AG04449 (cell line): Measurements from ENCODE around the gene MSH3.
"Not testable (repeated sequence)": the region's sequence is repeated elsewhere in the genome, so short reads cannot be mapped to it uniquely, and the experiment has no call there.

ENCODE experiments used
- CTCF ChIA-PET: fragments of 350-600 bp; formaldehyde crosslinking; extraction: SDS; loops from one replicate; lab custom pipeline; 2021; ENCODE audit warnings: antibody characterized with exemption; lab: Yijun Ruan, JAX
- POLR2A ChIA-PET: fragments of 400-600, 350-600 bp; formaldehyde crosslinking; extraction: SDS; loops from one replicate; lab custom pipeline; 2020; ENCODE audit warnings: antibody characterized with exemption, inconsistent platforms; lab: Yijun Ruan, JAX
- DNase-seq: peaks from one replicate; pipeline ENCODE4 v3.0.0-alpha.2; 2010; ENCODE audit warnings: low read depth, low spot score
- H3K4me3 ChIP-seq: 2 replicates; pipeline ENCODE4 v1.5.1; 2011; ENCODE audit warnings: low read depth, mild to moderate bottlenecking, control low read depth, low read length
- TF ChIP-seq, protein P1 (sequence below): IDR thresholded peaks from one replicate; pipeline ENCODE4 v1.5.1; 2011; ENCODE audit warnings: mild to moderate bottlenecking, moderate library complexity, low read length, control low read depth, inconsistent platforms; ENCODE audit not compliant: insufficient read depth; ENCODE audit errors: missing control alignments

Gene MSH3

DNA sequence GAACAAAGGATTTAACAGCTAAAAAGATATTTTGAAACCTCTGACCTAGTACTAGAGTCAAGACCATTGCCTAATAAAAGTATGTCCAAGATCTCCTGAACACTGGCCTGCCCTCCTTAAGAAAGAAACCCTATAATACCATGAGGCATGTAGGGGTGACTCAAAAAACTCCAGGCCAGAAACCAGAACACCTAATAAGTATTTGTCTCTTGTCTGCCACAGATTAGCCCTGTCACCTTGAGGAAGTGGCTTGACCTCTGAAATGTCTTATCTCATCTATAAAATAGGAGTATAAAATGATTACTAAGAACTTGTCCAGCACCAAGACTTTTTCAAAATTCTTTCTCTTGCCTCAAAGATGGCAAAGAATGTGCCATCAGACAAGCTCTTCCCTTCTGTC, 180.3 kb downstream of the MSH3 start:
- no peak overlapping the region for H3K4me3 ChIP-seq
- TF ChIP-seq, protein P1, sequence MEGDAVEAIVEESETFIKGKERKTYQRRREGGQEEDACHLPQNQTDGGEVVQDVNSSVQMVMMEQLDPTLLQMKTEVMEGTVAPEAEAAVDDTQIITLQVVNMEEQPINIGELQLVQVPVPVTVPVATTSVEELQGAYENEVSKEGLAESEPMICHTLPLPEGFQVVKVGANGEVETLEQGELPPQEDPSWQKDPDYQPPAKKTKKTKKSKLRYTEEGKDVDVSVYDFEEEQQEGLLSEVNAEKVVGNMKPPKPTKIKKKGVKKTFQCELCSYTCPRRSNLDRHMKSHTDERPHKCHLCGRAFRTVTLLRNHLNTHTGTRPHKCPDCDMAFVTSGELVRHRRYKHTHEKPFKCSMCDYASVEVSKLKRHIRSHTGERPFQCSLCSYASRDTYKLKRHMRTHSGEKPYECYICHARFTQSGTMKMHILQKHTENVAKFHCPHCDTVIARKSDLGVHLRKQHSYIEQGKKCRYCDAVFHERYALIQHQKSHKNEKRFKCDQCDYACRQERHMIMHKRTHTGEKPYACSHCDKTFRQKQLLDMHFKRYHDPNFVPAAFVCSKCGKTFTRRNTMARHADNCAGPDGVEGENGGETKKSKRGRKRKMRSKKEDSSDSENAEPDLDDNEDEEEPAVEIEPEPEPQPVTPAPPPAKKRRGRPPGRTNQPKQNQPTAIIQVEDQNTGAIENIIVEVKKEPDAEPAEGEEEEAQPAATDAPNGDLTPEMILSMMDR, result no peak
- CTCF ChIA-PET, result no interaction called here
- no peak for DNase-seq
- POLR2A ChIA-PET, result no interaction called here

DNA sequence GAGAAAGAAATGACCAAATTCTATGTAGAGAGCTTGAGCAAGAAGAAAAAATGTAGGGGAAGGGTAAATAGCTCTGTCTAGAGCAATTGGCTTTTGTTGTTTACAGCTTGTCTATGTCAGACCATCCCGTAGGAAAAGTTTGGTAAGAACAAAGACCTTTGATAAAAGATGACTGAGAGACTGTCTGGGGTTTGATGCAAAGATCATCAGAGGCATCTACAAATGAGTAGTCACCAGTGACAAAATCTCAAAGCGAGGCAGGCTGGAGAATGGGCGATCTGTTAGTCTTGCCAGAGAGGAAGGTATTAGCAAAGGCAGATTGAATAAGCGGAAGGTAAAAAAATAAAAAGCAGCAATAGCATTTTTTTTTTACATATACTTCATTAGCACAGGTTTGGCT, 180.7 kb downstream of the MSH3 start:
- TF ChIP-seq, protein P1, result no peak
- H3K4me3 ChIP-seq, result no peak overlapping the region
- no peak for DNase-seq
- ChIA-PET POLR2A (no interaction called here), CTCF (no interaction called here)

DNA sequence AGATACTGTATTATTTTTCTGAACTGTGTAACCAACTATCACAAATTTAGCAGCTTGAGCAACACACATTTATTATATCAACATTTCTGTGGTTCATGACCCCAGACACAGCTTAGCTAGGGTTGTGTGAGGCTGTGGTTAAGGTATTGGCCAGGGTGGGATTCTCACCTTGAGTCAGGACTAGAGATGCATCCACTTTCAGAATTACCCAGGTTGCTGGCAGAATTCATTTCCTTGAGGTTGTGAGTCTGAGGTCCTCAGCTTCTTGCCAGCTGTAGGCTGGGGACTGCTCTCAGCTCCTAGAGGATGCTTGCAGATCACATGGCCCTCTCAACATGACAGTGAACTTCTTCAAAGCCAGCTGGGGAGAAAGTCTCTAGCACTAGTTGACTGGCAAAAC, 183.2 kb downstream of the MSH3 start:
- ChIA-PET CTCF (no interaction called here), POLR2A (no interaction called here)
- H3K4me3 ChIP-seq, result no peak overlapping the region
- TF ChIP-seq, protein P1, result no peak
- no peak for DNase-seq

DNA sequence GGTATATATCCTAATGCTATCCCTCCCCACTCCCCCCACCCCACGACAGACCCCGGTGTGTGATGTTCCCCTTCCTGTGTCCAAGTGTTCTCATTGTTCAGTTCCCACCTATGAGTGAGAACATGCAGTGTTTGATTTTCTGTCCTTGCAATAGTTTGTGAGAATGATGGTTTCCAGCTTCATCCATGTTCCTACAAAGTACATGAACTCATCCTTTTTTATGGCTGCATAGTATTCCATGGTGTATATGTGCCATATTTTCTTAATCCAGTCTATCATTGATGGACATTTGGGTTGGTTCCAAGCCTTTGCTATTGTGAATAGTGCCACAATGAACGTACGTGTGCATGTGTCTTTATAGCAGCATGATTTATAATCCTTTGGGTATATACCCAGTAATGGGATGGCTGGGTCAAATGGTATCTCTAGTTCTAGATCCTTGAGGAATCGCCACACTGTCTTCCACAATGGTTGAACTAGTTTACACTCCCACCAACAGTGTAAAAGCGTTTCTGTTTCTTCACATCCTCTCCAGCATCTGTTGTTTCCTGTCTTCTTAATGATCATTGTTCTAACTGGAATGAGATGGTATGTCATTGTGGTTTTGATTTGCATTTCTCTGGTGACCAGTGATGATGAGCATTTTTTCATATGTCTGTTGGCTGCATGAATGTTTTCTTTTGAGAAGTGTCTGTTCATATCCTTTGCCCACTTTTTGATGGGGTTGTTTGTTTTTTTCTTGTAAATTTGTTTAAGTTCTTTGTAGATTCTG, 186.8 kb downstream of the MSH3 start:
- DNase-seq, CTCF ChIA-PET, H3K4me3 ChIP-seq, POLR2A ChIA-PET: not testable (repeated sequence)

DNA sequence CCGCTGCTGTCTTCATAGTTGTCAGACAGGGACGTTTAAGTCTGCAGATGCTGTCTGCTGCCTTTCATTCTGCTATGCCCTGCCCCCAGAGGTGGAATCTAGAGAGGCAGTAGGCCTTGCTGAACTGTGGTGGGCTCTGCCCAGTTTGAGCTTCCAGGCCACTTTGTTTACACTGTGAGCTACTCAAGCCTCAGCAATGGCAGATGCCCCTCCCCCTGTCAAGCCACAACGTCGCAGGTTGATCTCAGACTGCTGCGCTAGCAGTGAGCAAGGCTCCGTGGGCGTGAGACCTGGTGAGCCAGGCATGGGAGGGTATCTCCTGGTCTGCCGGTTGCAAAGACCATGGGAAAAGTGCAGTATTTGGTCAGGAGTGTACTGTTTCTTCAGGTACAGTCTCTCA, 192.0 kb downstream of the MSH3 start:
- DNase-seq, CTCF ChIA-PET, H3K4me3 ChIP-seq, POLR2A ChIA-PET: not testable (repeated sequence)

DNA sequence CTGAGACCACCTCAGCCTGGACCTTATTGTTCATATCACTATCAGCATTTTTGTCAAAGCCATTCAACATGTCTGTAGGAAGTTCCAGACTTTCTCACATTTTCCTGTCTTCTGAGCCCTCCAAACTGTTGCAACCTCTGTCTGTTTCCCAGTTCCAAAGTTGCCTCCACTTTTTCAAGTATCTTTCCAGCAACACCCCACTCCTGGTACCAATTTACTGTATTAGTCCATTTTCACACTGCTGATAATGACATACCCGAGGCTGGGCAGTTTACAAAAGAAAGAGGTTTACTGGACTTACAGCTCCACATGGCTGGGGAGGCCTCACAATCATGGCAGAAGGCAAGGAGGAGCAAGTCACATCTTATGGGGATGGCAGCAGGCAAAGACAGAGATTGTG, 195.7 kb downstream of the MSH3 start:
- CTCF ChIA-PET, DNase-seq, H3K4me3 ChIP-seq, POLR2A ChIA-PET: not testable (repeated sequence)

DNA sequence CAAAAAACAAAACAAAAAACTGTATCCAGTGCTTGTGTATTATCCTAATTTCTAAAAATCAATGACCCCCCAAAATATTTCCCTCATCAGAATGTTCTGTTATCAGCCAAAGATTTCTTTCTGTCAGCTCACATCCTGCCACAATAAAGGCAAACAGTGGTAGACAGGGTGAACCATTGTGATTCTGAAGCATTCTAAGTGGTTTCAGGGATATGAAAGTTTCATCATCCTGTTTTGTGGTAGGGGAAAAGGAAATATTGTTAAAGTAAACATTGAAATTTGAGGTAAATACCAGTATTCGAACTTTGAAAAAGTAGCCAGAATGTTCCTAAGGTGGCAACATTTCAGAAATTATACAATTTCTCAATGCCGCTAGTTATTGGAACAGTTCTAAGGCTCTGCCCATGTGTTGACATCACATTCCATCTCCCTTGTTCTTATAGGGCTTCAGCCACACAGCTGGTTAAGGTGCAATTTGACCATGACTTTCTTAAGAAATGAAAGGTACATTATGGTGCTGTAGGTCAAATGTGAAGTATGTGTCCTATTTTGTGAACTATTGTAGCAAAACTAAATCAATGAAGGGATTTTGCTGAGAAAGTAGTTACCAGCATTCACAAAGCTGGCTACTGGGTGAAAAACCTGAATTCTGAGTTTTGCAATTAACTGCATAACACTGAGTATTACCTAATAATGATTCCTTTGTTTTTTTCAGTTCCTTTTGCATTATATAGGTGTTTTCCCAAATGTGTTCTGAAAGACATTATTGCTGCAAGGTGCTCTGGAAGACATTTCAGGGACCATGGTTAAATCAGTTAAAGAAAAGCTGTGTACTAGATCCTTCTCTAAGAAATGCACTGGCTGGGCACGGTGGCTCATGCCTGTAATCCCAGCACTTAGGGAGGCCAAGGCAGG, 198.1 kb downstream of the MSH3 start:
- TF ChIP-seq, protein P1, result no peak
- POLR2A ChIA-PET, result no interaction called here
- no peak overlapping the region for H3K4me3 ChIP-seq
- no peak for DNase-seq
- CTCF ChIA-PET, result no interaction called here
